Measurements from ENCODE around the gene CPSF2. TPM values are rescaled to one million over a fixed set of nuclear protein-coding genes. Genes with fewer than 3 reads are reported as not detected.

Gene CPSF2
- total and polyA plus RNA-seq, 10 of the 15 experiments (the other 5 are each of a cell fraction or from before 2014, with no cell fraction given), result 18.2 to 71.8 (median 47.0) TPM

DNA sequence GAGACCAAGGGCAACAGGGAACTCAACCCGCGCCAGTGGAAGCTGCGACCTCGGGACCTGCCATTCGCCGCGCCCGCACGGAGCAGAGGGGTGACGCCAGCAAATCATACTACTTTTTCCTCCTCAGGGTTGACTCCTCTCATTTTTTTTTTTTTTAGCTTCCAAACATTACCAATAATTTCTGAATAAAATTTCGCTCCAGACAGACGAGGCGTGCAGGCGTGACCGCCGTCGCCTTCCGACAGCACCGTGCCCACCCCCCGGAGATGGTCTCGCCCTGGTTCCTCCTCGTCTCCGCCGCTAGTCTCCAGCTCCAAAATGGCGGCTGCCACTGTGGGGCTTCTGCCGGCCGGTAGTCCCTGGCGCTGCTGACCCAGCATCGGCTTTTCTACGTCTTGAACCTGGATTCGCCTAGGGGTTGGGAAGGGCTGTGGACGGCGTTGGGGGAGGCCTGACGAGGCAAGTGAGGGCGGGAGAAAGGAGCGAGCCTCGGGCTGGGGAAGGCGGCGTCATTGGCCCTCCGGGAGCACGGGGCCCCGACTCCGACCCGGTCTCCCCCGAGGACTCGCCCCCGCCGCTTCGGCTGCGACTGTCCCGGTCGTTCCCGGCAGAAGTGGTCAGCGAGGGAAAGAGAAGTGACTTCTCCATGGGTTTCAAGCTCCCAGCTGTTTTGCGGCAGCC, at the start of gene CPSF2, which contains the start of gene NDUFB1 (continued):
- TF ChIP-seq ZBTB40 (IDR thresholded peaks at IDR 0.05; ENCODE audit: borderline replicate concordance) (peak; percentile 27; the same call in 1 of the 2 replicates), NFYA (IDR thresholded peaks at IDR 0.05; ENCODE audit: borderline replicate concordance, low read depth, low read length) (no peak), EED (IDR thresholded peaks at IDR 0.05; ENCODE audit: low read depth) (peak; percentile 40; the same call in 1 of the 2 replicates), TARDBP (IDR thresholded peaks at IDR 0.05; ENCODE audit: borderline replicate concordance) (no peak), CEBPB (IDR thresholded peaks at IDR 0.05; ENCODE audit: borderline replicate concordance in 1 of 2, low read depth in 2 of 2, low read length in 2 of 2) (no peak), SREBF1 (IDR thresholded peaks at IDR 0.05; ENCODE audit: low read length) (peak; percentile 98), ZBED1 (IDR thresholded peaks at IDR 0.05; ENCODE audit: borderline replicate concordance) (no peak), ELK1 (IDR thresholded peaks at IDR 0.05; ENCODE audit: low read depth, low read length) (peak; percentile 54; the same call in 1 of the 2 replicates)
- TF ChIP-seq, protein P1, sequence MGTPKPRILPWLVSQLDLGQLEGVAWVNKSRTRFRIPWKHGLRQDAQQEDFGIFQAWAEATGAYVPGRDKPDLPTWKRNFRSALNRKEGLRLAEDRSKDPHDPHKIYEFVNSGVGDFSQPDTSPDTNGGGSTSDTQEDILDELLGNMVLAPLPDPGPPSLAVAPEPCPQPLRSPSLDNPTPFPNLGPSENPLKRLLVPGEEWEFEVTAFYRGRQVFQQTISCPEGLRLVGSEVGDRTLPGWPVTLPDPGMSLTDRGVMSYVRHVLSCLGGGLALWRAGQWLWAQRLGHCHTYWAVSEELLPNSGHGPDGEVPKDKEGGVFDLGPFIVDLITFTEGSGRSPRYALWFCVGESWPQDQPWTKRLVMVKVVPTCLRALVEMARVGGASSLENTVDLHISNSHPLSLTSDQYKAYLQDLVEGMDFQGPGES (IDR thresholded peaks at IDR 0.05), result no peak
- TF ChIP-seq, protein P2, sequence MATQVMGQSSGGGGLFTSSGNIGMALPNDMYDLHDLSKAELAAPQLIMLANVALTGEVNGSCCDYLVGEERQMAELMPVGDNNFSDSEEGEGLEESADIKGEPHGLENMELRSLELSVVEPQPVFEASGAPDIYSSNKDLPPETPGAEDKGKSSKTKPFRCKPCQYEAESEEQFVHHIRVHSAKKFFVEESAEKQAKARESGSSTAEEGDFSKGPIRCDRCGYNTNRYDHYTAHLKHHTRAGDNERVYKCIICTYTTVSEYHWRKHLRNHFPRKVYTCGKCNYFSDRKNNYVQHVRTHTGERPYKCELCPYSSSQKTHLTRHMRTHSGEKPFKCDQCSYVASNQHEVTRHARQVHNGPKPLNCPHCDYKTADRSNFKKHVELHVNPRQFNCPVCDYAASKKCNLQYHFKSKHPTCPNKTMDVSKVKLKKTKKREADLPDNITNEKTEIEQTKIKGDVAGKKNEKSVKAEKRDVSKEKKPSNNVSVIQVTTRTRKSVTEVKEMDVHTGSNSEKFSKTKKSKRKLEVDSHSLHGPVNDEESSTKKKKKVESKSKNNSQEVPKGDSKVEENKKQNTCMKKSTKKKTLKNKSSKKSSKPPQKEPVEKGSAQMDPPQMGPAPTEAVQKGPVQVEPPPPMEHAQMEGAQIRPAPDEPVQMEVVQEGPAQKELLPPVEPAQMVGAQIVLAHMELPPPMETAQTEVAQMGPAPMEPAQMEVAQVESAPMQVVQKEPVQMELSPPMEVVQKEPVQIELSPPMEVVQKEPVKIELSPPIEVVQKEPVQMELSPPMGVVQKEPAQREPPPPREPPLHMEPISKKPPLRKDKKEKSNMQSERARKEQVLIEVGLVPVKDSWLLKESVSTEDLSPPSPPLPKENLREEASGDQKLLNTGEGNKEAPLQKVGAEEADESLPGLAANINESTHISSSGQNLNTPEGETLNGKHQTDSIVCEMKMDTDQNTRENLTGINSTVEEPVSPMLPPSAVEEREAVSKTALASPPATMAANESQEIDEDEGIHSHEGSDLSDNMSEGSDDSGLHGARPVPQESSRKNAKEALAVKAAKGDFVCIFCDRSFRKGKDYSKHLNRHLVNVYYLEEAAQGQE (IDR thresholded peaks at IDR 0.05; ENCODE audit: low read depth, low read length), result 0 out of 2 replicates have a peak, but pooled peaks have one; percentile 49
- TF ChIP-seq, protein P3, sequence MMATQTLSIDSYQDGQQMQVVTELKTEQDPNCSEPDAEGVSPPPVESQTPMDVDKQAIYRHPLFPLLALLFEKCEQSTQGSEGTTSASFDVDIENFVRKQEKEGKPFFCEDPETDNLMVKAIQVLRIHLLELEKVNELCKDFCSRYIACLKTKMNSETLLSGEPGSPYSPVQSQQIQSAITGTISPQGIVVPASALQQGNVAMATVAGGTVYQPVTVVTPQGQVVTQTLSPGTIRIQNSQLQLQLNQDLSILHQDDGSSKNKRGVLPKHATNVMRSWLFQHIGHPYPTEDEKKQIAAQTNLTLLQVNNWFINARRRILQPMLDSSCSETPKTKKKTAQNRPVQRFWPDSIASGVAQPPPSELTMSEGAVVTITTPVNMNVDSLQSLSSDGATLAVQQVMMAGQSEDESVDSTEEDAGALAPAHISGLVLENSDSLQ (IDR thresholded peaks at IDR 0.05), result peak; percentile 35; the same call in 1 of the 2 replicates
- TF ChIP-seq, protein P4, sequence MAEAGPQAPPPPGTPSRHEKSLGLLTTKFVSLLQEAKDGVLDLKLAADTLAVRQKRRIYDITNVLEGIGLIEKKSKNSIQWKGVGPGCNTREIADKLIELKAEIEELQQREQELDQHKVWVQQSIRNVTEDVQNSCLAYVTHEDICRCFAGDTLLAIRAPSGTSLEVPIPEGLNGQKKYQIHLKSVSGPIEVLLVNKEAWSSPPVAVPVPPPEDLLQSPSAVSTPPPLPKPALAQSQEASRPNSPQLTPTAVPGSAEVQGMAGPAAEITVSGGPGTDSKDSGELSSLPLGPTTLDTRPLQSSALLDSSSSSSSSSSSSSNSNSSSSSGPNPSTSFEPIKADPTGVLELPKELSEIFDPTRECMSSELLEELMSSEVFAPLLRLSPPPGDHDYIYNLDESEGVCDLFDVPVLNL (IDR thresholded peaks at IDR 0.05; ENCODE audit: low read depth, low read length), result 0 out of 2 replicates have a peak, but pooled peaks have one; percentile 39

Data from GM12878 (cell line).